Measurements from ENCODE around the gene TPM1.

DNA sequence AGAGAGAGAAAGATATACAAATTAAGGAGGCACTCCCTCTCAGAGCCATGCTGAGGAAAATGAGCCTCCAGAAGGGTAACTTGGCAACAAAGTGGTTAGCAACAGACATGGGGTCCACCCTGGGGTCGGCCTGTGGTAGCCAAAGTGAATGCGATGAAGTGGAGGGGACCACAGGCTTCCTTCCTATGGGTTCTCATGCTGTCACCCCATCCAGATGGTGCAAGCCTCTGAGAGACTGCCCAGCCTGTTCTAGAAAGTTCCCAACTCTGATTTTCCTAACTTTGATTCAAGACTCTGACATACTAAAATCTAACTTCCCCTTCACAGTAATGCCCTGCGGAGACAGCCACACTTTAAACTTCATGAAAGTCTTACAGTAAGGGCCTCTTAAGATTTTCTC lies 60.9 kb downstream of the TPM1 start:
- TF ChIP-seq, protein P1, sequence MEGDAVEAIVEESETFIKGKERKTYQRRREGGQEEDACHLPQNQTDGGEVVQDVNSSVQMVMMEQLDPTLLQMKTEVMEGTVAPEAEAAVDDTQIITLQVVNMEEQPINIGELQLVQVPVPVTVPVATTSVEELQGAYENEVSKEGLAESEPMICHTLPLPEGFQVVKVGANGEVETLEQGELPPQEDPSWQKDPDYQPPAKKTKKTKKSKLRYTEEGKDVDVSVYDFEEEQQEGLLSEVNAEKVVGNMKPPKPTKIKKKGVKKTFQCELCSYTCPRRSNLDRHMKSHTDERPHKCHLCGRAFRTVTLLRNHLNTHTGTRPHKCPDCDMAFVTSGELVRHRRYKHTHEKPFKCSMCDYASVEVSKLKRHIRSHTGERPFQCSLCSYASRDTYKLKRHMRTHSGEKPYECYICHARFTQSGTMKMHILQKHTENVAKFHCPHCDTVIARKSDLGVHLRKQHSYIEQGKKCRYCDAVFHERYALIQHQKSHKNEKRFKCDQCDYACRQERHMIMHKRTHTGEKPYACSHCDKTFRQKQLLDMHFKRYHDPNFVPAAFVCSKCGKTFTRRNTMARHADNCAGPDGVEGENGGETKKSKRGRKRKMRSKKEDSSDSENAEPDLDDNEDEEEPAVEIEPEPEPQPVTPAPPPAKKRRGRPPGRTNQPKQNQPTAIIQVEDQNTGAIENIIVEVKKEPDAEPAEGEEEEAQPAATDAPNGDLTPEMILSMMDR (conservative IDR thresholded peaks at IDR 0.05 in 1 of 2, IDR thresholded peaks at IDR 0.05 in 1 of 2; ENCODE audit: low read depth in 1 of 2, low read length in 2 of 2), result no peak
- no peak for TF ChIP-seq EZH2 (IDR thresholded peaks at IDR 0.05; ENCODE audit: low read length, missing control alignments)
